ENCODE measurements around the gene STRA6.

DNA sequence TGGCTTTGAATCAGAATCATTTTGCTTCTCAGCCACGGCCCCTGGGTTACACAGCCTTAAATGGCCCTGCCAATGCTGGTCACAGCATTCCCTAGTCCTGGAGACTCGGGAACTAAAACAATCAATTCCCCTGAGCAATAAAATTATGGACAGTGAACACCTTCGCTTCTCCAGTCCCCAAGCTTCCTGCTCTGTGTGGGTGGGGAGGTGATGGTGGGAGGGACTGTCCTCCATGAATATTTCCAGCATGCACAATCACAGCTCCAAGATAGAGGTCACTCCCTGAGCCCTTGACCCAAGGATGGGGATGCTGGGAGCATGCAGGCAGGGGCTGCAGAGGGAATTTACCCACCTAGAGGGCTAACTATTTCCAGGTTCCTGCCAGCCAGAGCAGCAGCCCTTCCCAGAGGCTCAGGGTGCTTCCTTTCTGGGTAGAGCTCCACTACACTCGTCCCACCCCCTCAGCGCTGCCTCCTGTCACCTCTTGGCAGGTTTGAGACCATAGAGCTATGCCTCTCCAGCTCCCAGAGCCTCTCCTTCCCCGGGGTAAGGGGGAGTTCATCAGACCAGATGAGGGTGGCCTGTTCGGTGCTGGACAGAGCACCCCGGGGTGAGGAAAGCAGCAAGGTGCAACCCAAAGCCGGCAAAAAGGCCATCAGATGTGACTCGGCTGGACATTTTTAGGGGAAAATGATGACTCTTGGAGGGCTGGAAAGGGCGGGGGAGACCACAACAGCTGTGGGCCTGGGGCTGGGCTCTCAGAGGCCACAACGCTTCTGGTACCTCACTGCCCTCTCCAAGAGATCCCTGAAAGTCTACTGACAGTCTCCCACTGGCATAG lies 19.0 kb upstream of the STRA6 start:
- TF ChIP-seq, protein P1, sequence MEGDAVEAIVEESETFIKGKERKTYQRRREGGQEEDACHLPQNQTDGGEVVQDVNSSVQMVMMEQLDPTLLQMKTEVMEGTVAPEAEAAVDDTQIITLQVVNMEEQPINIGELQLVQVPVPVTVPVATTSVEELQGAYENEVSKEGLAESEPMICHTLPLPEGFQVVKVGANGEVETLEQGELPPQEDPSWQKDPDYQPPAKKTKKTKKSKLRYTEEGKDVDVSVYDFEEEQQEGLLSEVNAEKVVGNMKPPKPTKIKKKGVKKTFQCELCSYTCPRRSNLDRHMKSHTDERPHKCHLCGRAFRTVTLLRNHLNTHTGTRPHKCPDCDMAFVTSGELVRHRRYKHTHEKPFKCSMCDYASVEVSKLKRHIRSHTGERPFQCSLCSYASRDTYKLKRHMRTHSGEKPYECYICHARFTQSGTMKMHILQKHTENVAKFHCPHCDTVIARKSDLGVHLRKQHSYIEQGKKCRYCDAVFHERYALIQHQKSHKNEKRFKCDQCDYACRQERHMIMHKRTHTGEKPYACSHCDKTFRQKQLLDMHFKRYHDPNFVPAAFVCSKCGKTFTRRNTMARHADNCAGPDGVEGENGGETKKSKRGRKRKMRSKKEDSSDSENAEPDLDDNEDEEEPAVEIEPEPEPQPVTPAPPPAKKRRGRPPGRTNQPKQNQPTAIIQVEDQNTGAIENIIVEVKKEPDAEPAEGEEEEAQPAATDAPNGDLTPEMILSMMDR (IDR thresholded peaks at IDR 0.05): no peak
- no peak for TF ChIP-seq POLR2A (IDR thresholded peaks at IDR 0.05)
- no peak for TF ChIP-seq EP300 (IDR thresholded peaks at IDR 0.05)
